ENCODE results near the gene RELT.
"Not testable (repeated sequence)": the region's sequence is repeated elsewhere in the genome, so short reads cannot be mapped to it uniquely, and the experiment has no call there.

RELT gene

GRCh38 chr11:73404506-73405145 is 28.4 kb downstream of the RELT start:
- DNase-seq = no peak

- no peak for DNase-seq
These were observed 28.9 kb downstream of the RELT start for GRCh38 chr11:73405146-73405510.

- DNase-seq = no peak
These were observed 29.9 kb downstream of the RELT start for GRCh38 chr11:73406131-73406530.

- DNase-seq = no peak
These were observed 30.4 kb downstream of the RELT start for GRCh38 chr11:73406619-73407018.

GRCh38 chr11:73409431-73409830 is 33.2 kb downstream of the RELT start:
- no peak for DNase-seq

GRCh38 chr11:73410627-73411026 is 34.4 kb downstream of the RELT start:
- no peak for DNase-seq

- no peak for DNase-seq
These were observed 34.8 kb downstream of the RELT start for GRCh38 chr11:73411031-73411430.

- DNase-seq = no peak
These were observed 36.1 kb downstream of the RELT start for GRCh38 chr11:73412308-73412707.

- no peak for DNase-seq
These were observed 37.1 kb downstream of the RELT start for GRCh38 chr11:73413256-73413655.

GRCh38 chr11:73414977-73415651 is 38.9 kb downstream of the RELT start:
- DNase-seq = no peak

- no peak for DNase-seq
These were observed 39.8 kb downstream of the RELT start for GRCh38 chr11:73415854-73416615.

GRCh38 chr11:73416786-73417185 is 40.6 kb downstream of the RELT start:
- DNase-seq = no peak

GRCh38 chr11:73420136-73420535 is 43.9 kb downstream of the RELT start:
- no peak for DNase-seq

- no peak for DNase-seq
These were observed 46.7 kb downstream of the RELT start for GRCh38 chr11:73422886-73423285.

- DNase-seq = no peak
These were observed 47.3 kb downstream of the RELT start for GRCh38 chr11:73423506-73423905.

- no peak for DNase-seq
These were observed 48.9 kb downstream of the RELT start for GRCh38 chr11:73425108-73425507.

- no peak for DNase-seq
These were observed 50.1 kb downstream of the RELT start for GRCh38 chr11:73426219-73426850.

GRCh38 chr11:73428227-73428626 is 52.0 kb downstream of the RELT start:
- DNase-seq = no peak

- DNase-seq = no peak
These were observed 52.5 kb downstream of the RELT start for GRCh38 chr11:73428699-73429098.

- no peak for DNase-seq
These were observed 53.0 kb downstream of the RELT start for GRCh38 chr11:73429121-73429750.

GRCh38 chr11:73430326-73430725 is 54.1 kb downstream of the RELT start:
- DNase-seq = no peak

- no peak for DNase-seq
These were observed 55.2 kb downstream of the RELT start for GRCh38 chr11:73431396-73431795.

GRCh38 chr11:73436859-73437258 is 60.7 kb downstream of the RELT start:
- DNase-seq = not testable (repeated sequence)
